Astrocyte (in vitro differentiated cells and primary cell): Measurements from ENCODE around the gene HOPX. TPM values are rescaled to one million over a fixed set of nuclear protein-coding genes. Genes with fewer than 3 reads are reported as not detected.

Experiments
- DNase-seq: peaks from one replicate; pipeline ENCODE4 v3.0.0-alpha.2; 2010; ENCODE audit warnings: low read depth
- FAIRE-seq: peaks from 2 replicates; lab custom pipeline; 2011; peaks lifted over from hg19 to GRCh38; lab: Jason Lieb, UNC
- H2AFZ ChIP-seq: 2 replicates; pipeline ENCODE4 v1.6.0; 2012; ENCODE audit warnings: low read depth, low read length, inconsistent platforms
- H3K27ac ChIP-seq: 2 replicates; pipeline ENCODE4 v1.5.1; 2011; ENCODE audit warnings: low read depth, low read length, inconsistent platforms
- H3K27me3 ChIP-seq: 2 replicates; pipeline ENCODE4 v1.6.0; 2011; ENCODE audit warnings: low read length, inconsistent platforms; ENCODE audit not compliant: insufficient read depth
- H3K36me3 ChIP-seq: 2 replicates; pipeline ENCODE4 v1.5.1; 2011; ENCODE audit warnings: low read length, inconsistent platforms; ENCODE audit not compliant: insufficient read depth
- H3K4me1 ChIP-seq: 2 replicates; pipeline ENCODE4 v1.5.1; 2011; ENCODE audit warnings: low read length, inconsistent platforms; ENCODE audit not compliant: insufficient read depth
- H3K4me2 ChIP-seq: 2 replicates; pipeline ENCODE4 v1.6.0; 2012; ENCODE audit warnings: low read length, inconsistent platforms
- H3K4me3 ChIP-seq: 2 replicates; pipeline ENCODE4 v1.5.1; 2011; ENCODE audit warnings: low read depth, mild to moderate bottlenecking, low read length, inconsistent platforms; ENCODE audit not compliant: insufficient read depth
- H3K79me2 ChIP-seq: 2 replicates; pipeline ENCODE4 v1.6.0; 2012; ENCODE audit warnings: mild to moderate bottlenecking, low read length, inconsistent platforms; ENCODE audit not compliant: insufficient read depth
- H3K9ac ChIP-seq: 2 replicates; pipeline ENCODE4 v1.6.0; 2012; ENCODE audit warnings: mild to moderate bottlenecking, low read length, inconsistent platforms
- H3K9me3 ChIP-seq: 2 replicates; pipeline ENCODE4 v1.5.1; 2012; ENCODE audit warnings: low read depth, mild to moderate bottlenecking, low read length, inconsistent platforms; ENCODE audit not compliant: insufficient read depth
- H4K20me1 ChIP-seq: 2 replicates; pipeline ENCODE4 v1.6.0; 2012; ENCODE audit warnings: low read length, inconsistent platforms; ENCODE audit not compliant: insufficient read depth
- H3K27ac Mint-ChIP-seq: one replicate; pipeline ENCODE4 v1.8.0; 2021; ENCODE audit warnings: mild to moderate bottlenecking, mixed read lengths; ENCODE audit not compliant: unreplicated experiment
- H3K27me3 Mint-ChIP-seq: one replicate; pipeline ENCODE4 v1.8.0; 2021; ENCODE audit warnings: low read depth, mixed read lengths; ENCODE audit not compliant: unreplicated experiment
- H3K36me3 Mint-ChIP-seq: one replicate; pipeline ENCODE4 v1.8.0; 2021; ENCODE audit warnings: low read depth, mixed read lengths; ENCODE audit not compliant: unreplicated experiment
- H3K4me1 Mint-ChIP-seq: one replicate; pipeline ENCODE4 v1.8.0; 2021; ENCODE audit warnings: low read depth, mixed read lengths; ENCODE audit not compliant: unreplicated experiment
- H3K4me3 Mint-ChIP-seq: one replicate; pipeline ENCODE4 v1.8.0; 2021; ENCODE audit warnings: mild to moderate bottlenecking, moderate library complexity, mixed read lengths; ENCODE audit not compliant: unreplicated experiment
- H3K9me3 Mint-ChIP-seq: one replicate; pipeline ENCODE4 v1.8.0; 2021; ENCODE audit warnings: mild to moderate bottlenecking, mixed read lengths; ENCODE audit not compliant: unreplicated experiment
- CTCF ChIP-seq: IDR thresholded peaks from 2 replicates; pipeline ENCODE4 v1.5.1; 2011; ENCODE audit warnings: low read depth, mild to moderate bottlenecking, inconsistent platforms, low read length, moderate library complexity; ENCODE audit not compliant: insufficient read depth
- EZH2 ChIP-seq: IDR thresholded peaks from 2 replicates; pipeline ENCODE4 v1.6.1; 2012; ENCODE audit warnings: mild to moderate bottlenecking, low read length, inconsistent platforms; ENCODE audit not compliant: insufficient read depth
- total RNA-seq: library from RNA; stranded (reverse); gene quantifications from 2 replicates; pipeline ENCODE4 v1.2.1, GENCODE V29; 2021

HOPX gene
- total RNA-seq, 1 donor from 2014 or later, result 1.7 TPM

- no peak for FAIRE-seq
- Mint-ChIP-seq H3K4me1 (peaks cover 15% of the 10 kb centered on the region), H3K27ac (no peak overlapping the region), H3K9me3 (no peaks in the 10 kb centered on the region), H3K4me3 (no peak overlapping the region), H3K36me3 (no peaks in the 10 kb centered on the region), H3K27me3 (peaks cover 2% of the 10 kb centered on the region)
- H4K20me1 ChIP-seq, result no peaks in the 10 kb centered on the region
- no peak overlapping the region for H3K4me2 ChIP-seq
- no peak overlapping the region for H3K4me3 ChIP-seq
- no peak for DNase-seq
- H3K27ac ChIP-seq, result no peak overlapping the region
- H3K27me3 ChIP-seq, result no peaks in the 10 kb centered on the region
- H3K79me2 ChIP-seq, result no peaks in the 10 kb centered on the region
- H3K9ac ChIP-seq, result no peak overlapping the region
- H3K4me1 ChIP-seq, result peaks cover 9% of the 10 kb centered on the region
- no peaks in the 10 kb centered on the region for H3K9me3 ChIP-seq
- no peaks in the 10 kb centered on the region for H3K36me3 ChIP-seq
- TF ChIP-seq CTCF (no peak), EZH2 (no peak)
- H2AFZ ChIP-seq, result no peak overlapping the region
Measured at GRCh38 chr4:56692576-56692975, 11.5 kb upstream of the HOPX start.

GRCh38 chr4:56691425-56691824 is 10.3 kb upstream of the HOPX start:
- TF ChIP-seq EZH2 (no peak), CTCF (no peak)
- H2AFZ ChIP-seq, result no peak overlapping the region
- no peak overlapping the region for H3K4me3 ChIP-seq
- H3K4me2 ChIP-seq, result no peak overlapping the region
- H3K27ac Mint-ChIP-seq, result no peak overlapping the region
- H3K27me3 ChIP-seq, result no peaks in the 10 kb centered on the region
- H3K36me3 ChIP-seq, result no peaks in the 10 kb centered on the region
- H3K79me2 ChIP-seq, result no peaks in the 10 kb centered on the region
- no peak overlapping the region for H3K4me3 Mint-ChIP-seq
- H3K9me3 ChIP-seq, result no peaks in the 10 kb centered on the region
- DNase-seq (no peak), FAIRE-seq (no peak)
- no peak overlapping the region for H3K9ac ChIP-seq
- no peak overlapping the region for H3K27ac ChIP-seq
- peaks cover 2% of the 10 kb centered on the region for H3K27me3 Mint-ChIP-seq
- H3K4me1 Mint-ChIP-seq, result peaks cover 15% of the 10 kb centered on the region
- no peaks in the 10 kb centered on the region for H3K36me3 Mint-ChIP-seq
- no peaks in the 10 kb centered on the region for H3K9me3 Mint-ChIP-seq
- peaks cover 9% of the 10 kb centered on the region for H3K4me1 ChIP-seq
- no peaks in the 10 kb centered on the region for H4K20me1 ChIP-seq

DNA sequence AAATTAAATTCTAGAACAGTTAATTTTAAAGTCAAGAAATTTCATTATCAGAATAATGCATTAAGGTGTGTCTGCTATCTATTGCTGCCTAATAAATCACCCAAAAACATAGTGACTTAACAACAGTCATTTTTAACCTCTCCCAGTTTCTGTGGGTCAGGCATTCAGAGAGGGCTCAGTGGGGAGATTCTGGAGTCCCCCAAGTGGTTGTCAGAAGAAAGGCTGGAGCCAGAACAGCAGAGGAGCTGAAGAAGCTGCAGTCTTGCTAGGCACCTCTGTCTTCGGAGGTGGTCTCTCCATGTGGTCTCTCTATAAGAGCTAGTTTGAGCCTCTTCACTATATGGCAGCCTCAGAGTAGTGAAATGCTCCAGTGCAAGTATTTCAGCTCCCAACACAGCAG is 9.3 kb upstream of the HOPX start:
- Histone ChIP-seq H3K27ac (no peak overlapping the region), H3K4me1 (peaks cover 9% of the 10 kb centered on the region), H3K79me2 (no peaks in the 10 kb centered on the region), H3K4me2 (no peak overlapping the region), H3K9me3 (no peaks in the 10 kb centered on the region), H3K4me3 (no peak overlapping the region), H3K27me3 (no peaks in the 10 kb centered on the region), H3K9ac (no peak overlapping the region), H4K20me1 (no peaks in the 10 kb centered on the region), H2AFZ (no peak overlapping the region), H3K36me3 (no peaks in the 10 kb centered on the region)
- FAIRE-seq (no peak), DNase-seq (no peak)
- H3K4me1 Mint-ChIP-seq, result peaks cover 9% of the 10 kb centered on the region
- no peak overlapping the region for H3K27ac Mint-ChIP-seq
- H3K4me3 Mint-ChIP-seq, result no peak overlapping the region
- no peaks in the 10 kb centered on the region for H3K9me3 Mint-ChIP-seq
- peaks cover 2% of the 10 kb centered on the region for H3K27me3 Mint-ChIP-seq
- no peaks in the 10 kb centered on the region for H3K36me3 Mint-ChIP-seq
- no peak for TF ChIP-seq CTCF
- TF ChIP-seq EZH2, result no peak
